KMS-11 (cell line): Measurements from ENCODE around the gene CCDC175.

ENCODE experiments used
- H2AFZ ChIP-seq: fragments of 200-600 bp; sonication (generic); 2 replicates; pipeline ENCODE4 v1.6.1; 2016; ENCODE audit warnings: antibody characterized with exemption, mixed run types, low read depth
- H3K27ac ChIP-seq: fragments of 200-600 bp; sonication (generic); 2 replicates; pipeline ENCODE4 v1.6.1; 2016; ENCODE audit warnings: mild to moderate bottlenecking, mixed run types
- H3K27me3 ChIP-seq: fragments of 200-600 bp; sonication (generic); 2 replicates; pipeline ENCODE4 v1.6.1; 2017; ENCODE audit warnings: mild to moderate bottlenecking, low read depth, mixed run types, moderate library complexity; ENCODE audit not compliant: insufficient read depth
- H3K36me3 ChIP-seq: fragments of 200-600 bp; sonication (generic); 2 replicates; pipeline ENCODE4 v1.6.1; 2017; ENCODE audit warnings: mild to moderate bottlenecking, mixed run types; ENCODE audit not compliant: insufficient read depth
- H3K4me1 ChIP-seq: fragments of 200-600 bp; sonication (generic); 2 replicates; pipeline ENCODE4 v1.6.1; 2016; ENCODE audit warnings: mild to moderate bottlenecking, low read depth, mixed run types; ENCODE audit not compliant: poor library complexity, severe bottlenecking
- H3K4me2 ChIP-seq: fragments of 200-600 bp; sonication (generic); 2 replicates; pipeline ENCODE4 v1.7.0; 2016; ENCODE audit warnings: mild to moderate bottlenecking, mixed run types
- H3K4me3 ChIP-seq: fragments of 200-600 bp; sonication (generic); IDR thresholded peaks from 2 replicates; pipeline ENCODE4 v1.6.1; 2017; ENCODE audit warnings: low read depth, low read length, mixed read lengths; ENCODE audit not compliant: insufficient read depth
- H3K79me2 ChIP-seq: fragments of 200-600 bp; sonication (generic); 2 replicates; pipeline ENCODE4 v1.6.1; 2016; ENCODE audit warnings: low read depth, mixed run types; ENCODE audit not compliant: insufficient read depth
- H3K9ac ChIP-seq: fragments of 200-600 bp; sonication (generic); 2 replicates; pipeline ENCODE4 v1.6.1; 2016; ENCODE audit warnings: mild to moderate bottlenecking, mixed run types
- H4K20me1 ChIP-seq: fragments of 200-600 bp; sonication (generic); 2 replicates; pipeline ENCODE4 v1.6.1; 2016; ENCODE audit warnings: mild to moderate bottlenecking, mixed run types; ENCODE audit not compliant: insufficient read depth
- TF ChIP-seq, protein P1 (sequence below): fragments of 200-600 bp; sonication (generic); conservative IDR thresholded peaks from 2 replicates; pipeline ENCODE4 v1.6.1; 2017; ENCODE audit warnings: low read depth, mild to moderate bottlenecking, antibody characterized with exemption, low read length, moderate library complexity, mixed read lengths

CCDC175 gene

DNA sequence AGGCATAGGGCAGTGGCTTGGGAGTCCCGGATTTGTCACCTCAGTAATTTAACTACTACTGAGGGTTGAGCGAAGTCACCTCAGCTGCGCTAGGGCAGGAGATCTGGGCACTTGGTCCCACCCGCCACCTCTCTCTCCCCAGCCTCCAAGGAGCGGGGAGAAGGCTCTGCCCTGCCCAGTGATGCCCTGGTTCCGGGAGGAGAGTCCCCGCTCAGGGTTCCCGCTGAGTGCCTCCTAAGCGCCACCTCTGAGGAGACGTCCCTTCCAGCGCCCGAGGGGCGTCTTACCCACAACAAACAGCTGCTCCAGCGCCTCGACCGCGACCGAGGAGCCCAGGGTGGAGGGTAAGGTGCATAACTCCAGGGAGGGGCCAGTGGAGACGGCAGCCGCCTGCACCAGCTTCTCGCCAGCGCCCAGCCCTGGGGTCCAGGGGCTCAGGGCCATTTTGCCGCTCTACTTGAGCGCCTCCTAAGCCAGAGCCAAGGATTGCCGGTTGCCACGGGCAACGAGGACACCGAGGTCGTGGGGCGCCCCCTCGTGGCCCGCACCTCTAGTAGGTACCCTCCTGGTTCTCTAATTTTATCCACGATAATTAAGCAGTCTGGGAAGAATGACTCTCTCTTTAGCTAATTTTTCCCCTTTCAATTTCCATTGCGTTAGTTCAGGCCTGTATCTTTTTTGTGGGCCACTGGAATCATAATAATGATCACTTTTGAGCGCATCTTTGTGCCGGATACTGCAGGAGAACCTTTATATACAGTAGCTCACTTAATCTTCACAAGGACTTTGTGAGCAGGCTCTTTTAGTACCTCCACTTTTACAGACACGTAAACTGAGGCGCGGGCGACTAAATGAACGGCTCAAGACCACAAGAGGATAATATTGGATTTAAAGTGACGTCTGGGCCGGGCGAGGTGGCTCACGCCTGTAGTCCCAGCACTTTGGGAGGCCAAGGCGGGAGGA, at the start of gene CCDC175:
CCDC175 (minus strand) TSS at position 481 of the 963 bp plus-strand sequence; CDS start at position 444, 37 bp downstream.
- H3K9ac ChIP-seq: peak within 1 kb of the TSS; percentile 51; the same call in 1 of the 2 replicates
- TF ChIP-seq, protein P1, sequence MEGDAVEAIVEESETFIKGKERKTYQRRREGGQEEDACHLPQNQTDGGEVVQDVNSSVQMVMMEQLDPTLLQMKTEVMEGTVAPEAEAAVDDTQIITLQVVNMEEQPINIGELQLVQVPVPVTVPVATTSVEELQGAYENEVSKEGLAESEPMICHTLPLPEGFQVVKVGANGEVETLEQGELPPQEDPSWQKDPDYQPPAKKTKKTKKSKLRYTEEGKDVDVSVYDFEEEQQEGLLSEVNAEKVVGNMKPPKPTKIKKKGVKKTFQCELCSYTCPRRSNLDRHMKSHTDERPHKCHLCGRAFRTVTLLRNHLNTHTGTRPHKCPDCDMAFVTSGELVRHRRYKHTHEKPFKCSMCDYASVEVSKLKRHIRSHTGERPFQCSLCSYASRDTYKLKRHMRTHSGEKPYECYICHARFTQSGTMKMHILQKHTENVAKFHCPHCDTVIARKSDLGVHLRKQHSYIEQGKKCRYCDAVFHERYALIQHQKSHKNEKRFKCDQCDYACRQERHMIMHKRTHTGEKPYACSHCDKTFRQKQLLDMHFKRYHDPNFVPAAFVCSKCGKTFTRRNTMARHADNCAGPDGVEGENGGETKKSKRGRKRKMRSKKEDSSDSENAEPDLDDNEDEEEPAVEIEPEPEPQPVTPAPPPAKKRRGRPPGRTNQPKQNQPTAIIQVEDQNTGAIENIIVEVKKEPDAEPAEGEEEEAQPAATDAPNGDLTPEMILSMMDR: peak; percentile 74

DNA sequence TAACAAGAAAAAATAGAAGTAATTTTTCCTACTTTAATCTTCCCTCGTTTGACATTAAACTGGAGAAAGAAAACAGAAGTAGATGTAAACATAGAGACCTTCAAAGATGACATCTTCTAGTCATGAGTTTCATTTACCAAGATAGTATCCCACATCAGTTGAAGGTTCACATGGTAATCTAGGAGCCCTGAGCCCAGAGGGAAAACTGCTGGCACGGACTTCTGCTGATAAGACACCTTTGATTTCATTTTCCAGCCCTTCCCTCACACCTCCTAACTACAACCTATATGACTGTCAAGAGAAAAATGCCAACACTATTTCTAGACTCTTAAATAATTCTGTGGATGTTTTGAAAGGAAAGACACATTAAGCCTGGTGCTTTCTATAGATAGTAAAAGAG, 46.0 kb upstream of the CCDC175 start:
- Histone ChIP-seq H3K4me2 (no peak overlapping the region), H3K27me3 (no peaks in the 10 kb centered on the region), H2AFZ (no peak overlapping the region), H3K36me3 (no peaks in the 10 kb centered on the region), H3K9ac (no peak overlapping the region), H3K4me1 (no peaks in the 10 kb centered on the region), H3K27ac (no peak overlapping the region), H4K20me1 (no peaks in the 10 kb centered on the region), H3K4me3 (no peak overlapping the region), H3K79me2 (no peaks in the 10 kb centered on the region)
- TF ChIP-seq, protein P1: no peak

More for the DNA sequence above, at the start of gene CCDC175:
- Histone ChIP-seq H3K27ac (no peak within 1 kb of the TSS), H3K79me2 (no peaks in the 10 kb centered on the region), H4K20me1 (no peaks in the 10 kb centered on the region), H3K4me1 (no peaks in the 10 kb centered on the region), H3K4me2 (peak within 1 kb of the TSS; percentile 42), H3K27me3 (no peaks in the 10 kb centered on the region), H3K4me3 (no peak within 1 kb of the TSS), H2AFZ (peak within 1 kb of the TSS; percentile 93), H3K36me3 (no peaks in the 10 kb centered on the region)

DNA sequence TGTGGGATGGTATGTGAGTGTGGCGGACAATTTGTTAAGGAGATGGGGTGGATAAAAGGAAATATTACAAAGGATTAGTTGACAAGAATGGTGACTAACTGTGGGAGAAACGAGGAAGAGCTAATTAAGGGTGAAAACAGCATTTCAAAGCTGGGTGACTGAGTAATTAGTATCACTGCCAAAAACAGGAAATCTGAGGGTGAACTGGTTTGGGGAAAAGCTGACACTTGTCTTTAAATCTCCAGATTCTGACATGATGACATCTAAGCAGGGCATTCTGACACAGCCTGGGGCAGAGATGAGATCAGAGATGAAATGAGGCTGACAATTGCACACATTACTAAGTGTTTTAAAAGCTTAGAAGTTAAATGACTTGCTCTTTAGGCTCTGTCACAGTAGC, 42.4 kb upstream of the CCDC175 start:
- no peaks in the 10 kb centered on the region for H4K20me1 ChIP-seq
- H3K27ac ChIP-seq: no peak overlapping the region
- no peak overlapping the region for H3K4me3 ChIP-seq
- H3K9ac ChIP-seq: no peak overlapping the region
- H3K4me1 ChIP-seq: no peaks in the 10 kb centered on the region
- no peaks in the 10 kb centered on the region for H3K27me3 ChIP-seq
- no peaks in the 10 kb centered on the region for H3K36me3 ChIP-seq
- no peak overlapping the region for H2AFZ ChIP-seq
- no peaks in the 10 kb centered on the region for H3K79me2 ChIP-seq
- no peak overlapping the region for H3K4me2 ChIP-seq
- TF ChIP-seq, protein P1: no peak

DNA sequence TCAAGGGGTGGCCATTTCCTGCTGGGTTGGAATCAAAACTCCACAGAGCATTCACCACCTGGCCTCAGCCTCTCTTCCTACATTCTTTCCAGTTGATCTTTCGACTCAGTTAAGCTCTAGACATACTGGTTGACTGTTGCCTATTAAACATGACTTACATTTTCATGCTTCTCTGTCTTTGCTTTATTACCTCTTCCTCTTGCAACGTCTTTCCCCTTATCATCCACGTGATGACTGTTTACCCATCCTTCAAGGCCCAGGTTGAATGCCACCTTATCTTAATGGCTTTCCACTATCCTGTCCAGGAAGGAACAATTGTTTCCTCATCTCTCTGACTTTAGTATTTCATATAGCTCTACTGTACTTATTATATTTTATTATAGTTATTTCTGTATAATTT, 24.4 kb upstream of the CCDC175 start:
- H3K4me3 ChIP-seq: no peak overlapping the region
- no peaks in the 10 kb centered on the region for H3K79me2 ChIP-seq
- TF ChIP-seq, protein P1: no peak
- no peak overlapping the region for H3K27ac ChIP-seq
- H3K4me2 ChIP-seq: no peak overlapping the region
- no peaks in the 10 kb centered on the region for H3K4me1 ChIP-seq
- H3K9ac ChIP-seq: no peak overlapping the region
- no peaks in the 10 kb centered on the region for H3K27me3 ChIP-seq
- no peaks in the 10 kb centered on the region for H3K36me3 ChIP-seq
- no peak overlapping the region for H2AFZ ChIP-seq
- no peaks in the 10 kb centered on the region for H4K20me1 ChIP-seq
